ENCODE data around the gene KCNT1. TPM values are rescaled to one million over a fixed set of nuclear protein-coding genes. Genes with fewer than 3 reads are reported as not detected.

The KCNT1 gene
- total and polyA plus RNA-seq, 11 donors, result 0.21 to 7.4 (median 1.9) TPM

GRCh38 chr9:135794361-135794885 lies 92.4 kb downstream of the KCNT1 start:
- DNase-seq (peak in 1 of 5 donors; percentile 47), ATAC-seq (no peak)
- H3K27ac ChIP-seq, result no peak overlapping the region
- H3K9me3 ChIP-seq, result no peaks in the 10 kb centered on the region
- peaks cover 0 to 13% (median 0%) of the 10 kb centered on the region in 9 donors for H3K27me3 ChIP-seq
- H3K36me3 ChIP-seq, result no peaks in the 10 kb centered on the region
- H3K4me3 ChIP-seq, result no peak overlapping the region
- H3K4me1 ChIP-seq, result peaks cover 0 to 17% (median 11%) of the 10 kb centered on the region in 12 donors
- intact Hi-C loops (cut with DNase I), result loop anchor here in 1 of 10 donors (10.0 kb wide), 1 partner anchor 330 kb away; no protein-coding TSS in a partner anchor
- 87 to 91% (median 88%) methylated on average over 4 to 15 of the region's 15 CpGs for WGBS, 4 donors
- TF ChIP-seq, protein P1, sequence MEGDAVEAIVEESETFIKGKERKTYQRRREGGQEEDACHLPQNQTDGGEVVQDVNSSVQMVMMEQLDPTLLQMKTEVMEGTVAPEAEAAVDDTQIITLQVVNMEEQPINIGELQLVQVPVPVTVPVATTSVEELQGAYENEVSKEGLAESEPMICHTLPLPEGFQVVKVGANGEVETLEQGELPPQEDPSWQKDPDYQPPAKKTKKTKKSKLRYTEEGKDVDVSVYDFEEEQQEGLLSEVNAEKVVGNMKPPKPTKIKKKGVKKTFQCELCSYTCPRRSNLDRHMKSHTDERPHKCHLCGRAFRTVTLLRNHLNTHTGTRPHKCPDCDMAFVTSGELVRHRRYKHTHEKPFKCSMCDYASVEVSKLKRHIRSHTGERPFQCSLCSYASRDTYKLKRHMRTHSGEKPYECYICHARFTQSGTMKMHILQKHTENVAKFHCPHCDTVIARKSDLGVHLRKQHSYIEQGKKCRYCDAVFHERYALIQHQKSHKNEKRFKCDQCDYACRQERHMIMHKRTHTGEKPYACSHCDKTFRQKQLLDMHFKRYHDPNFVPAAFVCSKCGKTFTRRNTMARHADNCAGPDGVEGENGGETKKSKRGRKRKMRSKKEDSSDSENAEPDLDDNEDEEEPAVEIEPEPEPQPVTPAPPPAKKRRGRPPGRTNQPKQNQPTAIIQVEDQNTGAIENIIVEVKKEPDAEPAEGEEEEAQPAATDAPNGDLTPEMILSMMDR (IDR thresholded peaks at IDR 0.05), result no peak
- no peak for TF ChIP-seq POLR2A (IDR thresholded peaks at IDR 0.05)

DNA sequence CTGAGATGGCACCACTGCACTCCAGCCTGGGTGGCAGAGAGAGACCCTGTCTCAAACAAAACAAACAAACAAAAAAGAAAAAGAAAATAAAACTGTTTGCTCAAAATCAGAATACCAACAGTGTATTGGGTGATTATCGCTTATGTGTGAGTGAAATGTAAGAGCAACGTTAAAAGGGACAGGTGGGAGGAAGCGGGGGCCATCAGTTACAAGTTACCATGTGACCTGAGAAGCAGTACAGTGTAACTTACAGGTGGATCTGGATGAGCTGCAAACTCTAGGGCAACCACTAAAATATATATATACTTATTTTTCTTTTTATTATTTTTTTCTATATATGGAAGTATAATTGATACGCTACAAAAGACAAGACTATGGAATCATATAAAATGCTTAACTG lies 93.4 kb downstream of the KCNT1 start:
- no peak for DNase-seq
- Histone ChIP-seq H3K27me3 (peaks cover 0 to 9% (median 0%) of the 10 kb centered on the region in 9 donors), H3K27ac (no peak overlapping the region), H3K4me1 (peaks cover 0 to 17% (median 11%) of the 10 kb centered on the region in 12 donors), H3K4me3 (no peak overlapping the region), H3K36me3 (no peaks in the 10 kb centered on the region), H3K9me3 (no peaks in the 10 kb centered on the region)
- WGBS, 4 donors, result 86 to 90% (median 89%) methylated on average over 4 of the region's 4 CpGs
- intact Hi-C loops (cut with DNase I), result loop anchor here in 5 of 10 donors (5.0 to 10.0 kb wide), 2 partner anchors 327 to 329 kb away; no protein-coding TSS in a partner anchor
- TF ChIP-seq POLR2A (IDR thresholded peaks at IDR 0.05), result no peak
- TF ChIP-seq, protein P1 (IDR thresholded peaks at IDR 0.05), result no peak
- no peak for ATAC-seq

DNA sequence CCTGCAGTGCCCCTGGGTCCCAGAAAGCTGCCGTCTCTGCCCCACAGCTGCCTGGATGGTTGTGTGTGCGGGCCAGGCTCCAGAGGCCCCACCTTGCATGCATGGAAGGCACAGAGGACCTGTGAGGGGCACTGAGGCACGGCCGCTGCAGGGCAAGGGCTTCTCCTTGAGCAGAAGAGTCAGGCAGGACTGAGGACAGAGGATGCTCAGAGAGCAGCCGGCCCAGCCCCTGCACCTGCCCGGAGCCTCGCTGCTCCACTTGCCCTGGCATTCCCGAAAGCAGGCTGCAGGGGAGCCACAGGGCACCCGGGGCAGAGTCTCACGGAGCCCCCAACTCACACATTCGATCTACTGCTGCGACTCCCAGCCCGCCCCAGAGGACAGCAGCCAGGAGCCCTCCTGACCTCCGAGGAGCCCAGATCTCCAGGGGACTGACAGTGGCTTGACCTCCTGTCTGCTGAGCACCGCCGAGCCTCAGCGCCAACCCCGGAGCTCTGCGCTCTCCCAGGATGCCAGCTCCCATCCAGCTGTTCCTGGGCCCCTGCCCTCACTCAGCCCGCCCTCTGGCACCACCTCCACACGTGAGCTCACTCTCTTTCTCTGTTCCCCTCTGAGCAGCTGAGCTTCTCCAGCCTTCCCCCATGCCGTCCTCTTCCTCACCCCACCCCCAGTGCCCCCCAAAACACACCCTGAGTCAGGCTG lies 95.0 kb downstream of the KCNT1 start:
- ATAC-seq (no peak), DNase-seq (no peak)
- no peak overlapping the region for H3K4me3 ChIP-seq
- no peaks in the 10 kb centered on the region for H3K36me3 ChIP-seq
- H3K4me1 ChIP-seq, result peaks cover 0 to 17% (median 11%) of the 10 kb centered on the region in 12 donors
- H3K9me3 ChIP-seq, result peaks cover 0 to 3% (median 0%) of the 10 kb centered on the region in 12 donors
- no peak overlapping the region for H3K27ac ChIP-seq
- 61 to 72% (median 69%) methylated on average over 15 to 22 of the region's 22 CpGs for WGBS, 4 donors
- TF ChIP-seq POLR2A (IDR thresholded peaks at IDR 0.05), result no peak
- TF ChIP-seq, protein P1 (IDR thresholded peaks at IDR 0.05), result no peak
- intact Hi-C loops (cut with DNase I), result loop anchor here in 5 of 10 donors (5.0 to 10.0 kb wide), 2 partner anchors 325 to 328 kb away; no protein-coding TSS in a partner anchor
- H3K27me3 ChIP-seq, result peaks cover 0 to under 1% (median 0%) of the 10 kb centered on the region in 9 donors
